Endothelial cell of umbilical vein (primary cell): ENCODE data around the gene MRPL53.

Source experiments
- CTCF ChIP-seq, 2 donors: IDR thresholded peaks; 1 replicate in 1 of 2; 2 replicates in 1 of 2; pipeline ENCODE4 v1.5.1; 2011; ENCODE audit warnings: low read length in 2 of 2, mild to moderate bottlenecking in 2 of 2, moderate library complexity in 2 of 2, control low read depth in 1 of 2, inconsistent platforms in 1 of 2, low read depth in 1 of 2; ENCODE audit not compliant: insufficient read depth in 1 of 2; ENCODE audit errors: extremely low read depth in 1 of 2
- MAX ChIP-seq: IDR thresholded peaks from 2 replicates; pipeline ENCODE4 v1.6.1; 2011; ENCODE audit not compliant: insufficient read depth, insufficient read length
- POLR2A ChIP-seq: IDR thresholded peaks from 2 replicates; pipeline ENCODE4 v1.6.1; 2012; ENCODE audit warnings: low read depth, mild to moderate bottlenecking, control low read depth, low read length
- POLR2AphosphoS5 ChIP-seq: IDR thresholded peaks from 2 replicates; pipeline ENCODE4 v1.6.1; 2012; ENCODE audit warnings: low read depth, mild to moderate bottlenecking, control low read depth, low read length, moderate library complexity; ENCODE audit not compliant: insufficient read depth

GRCh38 chr2:74427551-74427950 lies 44.9 kb downstream of the MRPL53 start:
- TF ChIP-seq CTCF (IDR thresholded peaks at IDR 0.05; ENCODE audit: extremely low read depth in 1 of 2, insufficient read depth in 1 of 2, low read depth in 1 of 2, low read length in 2 of 2) (no peak), POLR2A (no peak), MAX (no peak), POLR2AphosphoS5 (no peak)
